ENCODE results near the gene IVNS1ABP. TPM values are rescaled to one million over a fixed set of nuclear protein-coding genes. Genes with fewer than 3 reads are reported as not detected.

The IVNS1ABP gene
- total and polyA plus RNA-seq, 2 of the 13 experiments (the other 11 are each of a cell fraction or from before 2014, with no cell fraction given), result 49.1 to 51.7 TPM

DNA sequence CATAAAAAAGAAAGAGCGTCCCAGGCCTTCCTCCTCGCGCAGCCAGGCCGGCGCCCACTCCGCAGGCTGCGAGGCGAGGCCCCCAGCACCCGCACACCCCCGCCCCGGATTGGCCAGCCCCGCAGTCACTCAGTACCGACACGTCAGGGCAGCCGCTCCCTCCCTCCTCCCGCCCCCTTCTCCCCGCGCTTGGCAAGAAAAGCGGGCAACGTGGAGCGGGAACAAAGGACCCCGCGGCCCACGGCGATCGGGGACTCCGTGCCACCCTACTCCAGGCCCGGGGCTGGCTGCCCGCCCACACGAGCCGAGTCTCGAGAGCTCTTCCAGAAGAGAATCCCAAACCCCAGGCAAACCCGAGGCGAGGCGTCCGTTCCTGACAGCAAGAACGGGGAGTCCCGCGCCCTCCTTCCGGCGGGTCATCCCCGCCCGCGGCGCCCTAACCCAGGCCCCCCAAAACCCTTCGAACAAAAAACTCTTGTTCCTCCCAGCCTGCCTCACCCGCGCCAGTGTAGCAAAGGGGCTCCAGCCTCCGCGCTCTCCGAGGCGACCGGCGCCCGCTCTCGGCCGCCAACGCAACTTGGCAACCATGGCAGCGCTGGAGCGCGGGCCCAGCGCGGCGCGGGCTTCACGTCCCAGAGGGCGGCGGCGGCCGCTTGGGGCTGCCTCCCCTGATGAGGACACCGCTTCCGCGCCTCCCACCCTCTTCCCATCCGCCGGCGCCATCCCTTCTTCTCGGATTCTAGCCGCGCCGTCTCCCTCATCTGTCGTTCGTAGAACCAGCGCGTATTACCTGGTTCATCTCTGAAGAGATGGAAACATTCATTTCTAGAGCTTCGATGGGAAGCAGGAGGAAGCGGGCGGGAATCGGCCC, 645 bp downstream of the IVNS1ABP start (continued):
- TF ChIP-seq ZNF460 (CRISPR knock-in tag; IDR thresholded peaks at IDR 0.05; ENCODE audit: borderline replicate concordance) (no peak), ZNF33B (CRISPR knock-in tag; IDR thresholded peaks at IDR 0.05) (no peak), POLR2G (IDR thresholded peaks at IDR 0.05; ENCODE audit: low read depth, low read length) (0 out of 2 replicates have a peak, but pooled peaks have one; percentile 48), PPARG (CRISPR knock-in tag; conservative IDR thresholded peaks at IDR 0.05) (no peak), ZNF589 (CRISPR knock-in tag; conservative IDR thresholded peaks at IDR 0.05) (no peak), ZNF296 (CRISPR knock-in tag; conservative IDR thresholded peaks at IDR 0.05) (no peak), TARDBP (CRISPR knock-in tag; IDR thresholded peaks at IDR 0.05) (no peak), ZNF44 (CRISPR knock-in tag; IDR thresholded peaks at IDR 0.05) (no peak)
- TF ChIP-seq, protein P1, sequence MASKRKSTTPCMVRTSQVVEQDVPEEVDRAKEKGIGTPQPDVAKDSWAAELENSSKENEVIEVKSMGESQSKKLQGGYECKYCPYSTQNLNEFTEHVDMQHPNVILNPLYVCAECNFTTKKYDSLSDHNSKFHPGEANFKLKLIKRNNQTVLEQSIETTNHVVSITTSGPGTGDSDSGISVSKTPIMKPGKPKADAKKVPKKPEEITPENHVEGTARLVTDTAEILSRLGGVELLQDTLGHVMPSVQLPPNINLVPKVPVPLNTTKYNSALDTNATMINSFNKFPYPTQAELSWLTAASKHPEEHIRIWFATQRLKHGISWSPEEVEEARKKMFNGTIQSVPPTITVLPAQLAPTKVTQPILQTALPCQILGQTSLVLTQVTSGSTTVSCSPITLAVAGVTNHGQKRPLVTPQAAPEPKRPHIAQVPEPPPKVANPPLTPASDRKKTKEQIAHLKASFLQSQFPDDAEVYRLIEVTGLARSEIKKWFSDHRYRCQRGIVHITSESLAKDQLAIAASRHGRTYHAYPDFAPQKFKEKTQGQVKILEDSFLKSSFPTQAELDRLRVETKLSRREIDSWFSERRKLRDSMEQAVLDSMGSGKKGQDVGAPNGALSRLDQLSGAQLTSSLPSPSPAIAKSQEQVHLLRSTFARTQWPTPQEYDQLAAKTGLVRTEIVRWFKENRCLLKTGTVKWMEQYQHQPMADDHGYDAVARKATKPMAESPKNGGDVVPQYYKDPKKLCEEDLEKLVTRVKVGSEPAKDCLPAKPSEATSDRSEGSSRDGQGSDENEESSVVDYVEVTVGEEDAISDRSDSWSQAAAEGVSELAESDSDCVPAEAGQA (IDR thresholded peaks at IDR 0.05; ENCODE audit: low read depth), result no peak
- TF ChIP-seq, protein P1 (CRISPR knock-in tag; IDR thresholded peaks at IDR 0.05; ENCODE audit: borderline replicate concordance), result 0 out of 2 replicates have a peak, but pooled peaks have one; percentile 15
- TF ChIP-seq, protein P2, sequence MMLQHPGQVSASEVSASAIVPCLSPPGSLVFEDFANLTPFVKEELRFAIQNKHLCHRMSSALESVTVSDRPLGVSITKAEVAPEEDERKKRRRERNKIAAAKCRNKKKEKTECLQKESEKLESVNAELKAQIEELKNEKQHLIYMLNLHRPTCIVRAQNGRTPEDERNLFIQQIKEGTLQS (CRISPR knock-in tag; IDR thresholded peaks at IDR 0.05), result no peak
- TF ChIP-seq, protein P3, sequence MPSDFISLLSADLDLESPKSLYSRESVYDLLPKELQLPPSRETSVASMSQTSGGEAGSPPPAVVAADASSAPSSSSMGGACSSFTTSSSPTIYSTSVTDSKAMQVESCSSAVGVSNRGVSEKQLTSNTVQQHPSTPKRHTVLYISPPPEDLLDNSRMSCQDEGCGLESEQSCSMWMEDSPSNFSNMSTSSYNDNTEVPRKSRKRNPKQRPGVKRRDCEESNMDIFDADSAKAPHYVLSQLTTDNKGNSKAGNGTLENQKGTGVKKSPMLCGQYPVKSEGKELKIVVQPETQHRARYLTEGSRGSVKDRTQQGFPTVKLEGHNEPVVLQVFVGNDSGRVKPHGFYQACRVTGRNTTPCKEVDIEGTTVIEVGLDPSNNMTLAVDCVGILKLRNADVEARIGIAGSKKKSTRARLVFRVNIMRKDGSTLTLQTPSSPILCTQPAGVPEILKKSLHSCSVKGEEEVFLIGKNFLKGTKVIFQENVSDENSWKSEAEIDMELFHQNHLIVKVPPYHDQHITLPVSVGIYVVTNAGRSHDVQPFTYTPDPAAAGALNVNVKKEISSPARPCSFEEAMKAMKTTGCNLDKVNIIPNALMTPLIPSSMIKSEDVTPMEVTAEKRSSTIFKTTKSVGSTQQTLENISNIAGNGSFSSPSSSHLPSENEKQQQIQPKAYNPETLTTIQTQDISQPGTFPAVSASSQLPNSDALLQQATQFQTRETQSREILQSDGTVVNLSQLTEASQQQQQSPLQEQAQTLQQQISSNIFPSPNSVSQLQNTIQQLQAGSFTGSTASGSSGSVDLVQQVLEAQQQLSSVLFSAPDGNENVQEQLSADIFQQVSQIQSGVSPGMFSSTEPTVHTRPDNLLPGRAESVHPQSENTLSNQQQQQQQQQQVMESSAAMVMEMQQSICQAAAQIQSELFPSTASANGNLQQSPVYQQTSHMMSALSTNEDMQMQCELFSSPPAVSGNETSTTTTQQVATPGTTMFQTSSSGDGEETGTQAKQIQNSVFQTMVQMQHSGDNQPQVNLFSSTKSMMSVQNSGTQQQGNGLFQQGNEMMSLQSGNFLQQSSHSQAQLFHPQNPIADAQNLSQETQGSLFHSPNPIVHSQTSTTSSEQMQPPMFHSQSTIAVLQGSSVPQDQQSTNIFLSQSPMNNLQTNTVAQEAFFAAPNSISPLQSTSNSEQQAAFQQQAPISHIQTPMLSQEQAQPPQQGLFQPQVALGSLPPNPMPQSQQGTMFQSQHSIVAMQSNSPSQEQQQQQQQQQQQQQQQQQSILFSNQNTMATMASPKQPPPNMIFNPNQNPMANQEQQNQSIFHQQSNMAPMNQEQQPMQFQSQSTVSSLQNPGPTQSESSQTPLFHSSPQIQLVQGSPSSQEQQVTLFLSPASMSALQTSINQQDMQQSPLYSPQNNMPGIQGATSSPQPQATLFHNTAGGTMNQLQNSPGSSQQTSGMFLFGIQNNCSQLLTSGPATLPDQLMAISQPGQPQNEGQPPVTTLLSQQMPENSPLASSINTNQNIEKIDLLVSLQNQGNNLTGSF (CRISPR knock-in tag; IDR thresholded peaks at IDR 0.05), result no peak
- TF ChIP-seq, protein P4, sequence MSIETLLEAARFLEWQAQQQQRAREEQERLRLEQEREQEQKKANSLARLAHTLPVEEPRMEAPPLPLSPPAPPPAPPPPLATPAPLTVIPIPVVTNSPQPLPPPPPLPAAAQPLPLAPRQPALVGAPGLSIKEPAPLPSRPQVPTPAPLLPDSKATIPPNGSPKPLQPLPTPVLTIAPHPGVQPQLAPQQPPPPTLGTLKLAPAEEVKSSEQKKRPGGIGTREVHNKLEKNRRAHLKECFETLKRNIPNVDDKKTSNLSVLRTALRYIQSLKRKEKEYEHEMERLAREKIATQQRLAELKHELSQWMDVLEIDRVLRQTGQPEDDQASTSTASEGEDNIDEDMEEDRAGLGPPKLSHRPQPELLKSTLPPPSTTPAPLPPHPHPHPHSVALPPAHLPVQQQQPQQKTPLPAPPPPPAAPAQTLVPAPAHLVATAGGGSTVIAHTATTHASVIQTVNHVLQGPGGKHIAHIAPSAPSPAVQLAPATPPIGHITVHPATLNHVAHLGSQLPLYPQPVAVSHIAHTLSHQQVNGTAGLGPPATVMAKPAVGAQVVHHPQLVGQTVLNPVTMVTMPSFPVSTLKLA (IDR thresholded peaks at IDR 0.05), result no peak
- TF ChIP-seq, protein P5, sequence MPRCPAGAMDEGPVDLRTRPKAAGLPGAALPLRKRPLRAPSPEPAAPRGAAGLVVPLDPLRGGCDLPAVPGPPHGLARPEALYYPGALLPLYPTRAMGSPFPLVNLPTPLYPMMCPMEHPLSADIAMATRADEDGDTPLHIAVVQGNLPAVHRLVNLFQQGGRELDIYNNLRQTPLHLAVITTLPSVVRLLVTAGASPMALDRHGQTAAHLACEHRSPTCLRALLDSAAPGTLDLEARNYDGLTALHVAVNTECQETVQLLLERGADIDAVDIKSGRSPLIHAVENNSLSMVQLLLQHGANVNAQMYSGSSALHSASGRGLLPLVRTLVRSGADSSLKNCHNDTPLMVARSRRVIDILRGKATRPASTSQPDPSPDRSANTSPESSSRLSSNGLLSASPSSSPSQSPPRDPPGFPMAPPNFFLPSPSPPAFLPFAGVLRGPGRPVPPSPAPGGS (CRISPR knock-in tag; IDR thresholded peaks at IDR 0.05), result no peak

All from HepG2 (cell line).